Endothelial cell of umbilical vein (primary cell): ENCODE measurements around the gene RSPO3. TPM values are rescaled to one million over a fixed set of nuclear protein-coding genes. Genes with fewer than 3 reads are reported as not detected.

Experiments used
- BruUV-seq: library from RNA; stranded (reverse); fragments of 400-500 nt; replicated peaks from 2 replicates; lab custom pipeline; 2021; lab: Mats Ljungman, UMichigan
- CTCF ChIA-PET: fragments of 300-600, 350-600 bp; sonication (Branson Sonifier 250); formaldehyde crosslinking; loops from one replicate; lab custom pipeline; 2021; ENCODE audit warnings: antibody characterized with exemption, inconsistent platforms; lab: Charles Lee
- POLR2A ChIA-PET: fragments of 300-600, 350-600 bp; sonication (Branson Sonifier 250); formaldehyde crosslinking; loops from one replicate; lab custom pipeline; 2021; ENCODE audit warnings: antibody characterized with exemption, inconsistent platforms; lab: Charles Lee
- DNase-seq: peaks from one replicate; pipeline ENCODE4 v3.0.0-alpha.2; 2011; ENCODE audit warnings: low read depth, low spot score
- FAIRE-seq: peaks from 2 replicates; lab custom pipeline; 2011; peaks lifted over from hg19 to GRCh38; lab: Jason Lieb, UNC
- H2AFZ ChIP-seq: 2 replicates; pipeline ENCODE4 v1.6.0; 2012; ENCODE audit warnings: low read depth, low read length, control low read depth, inconsistent platforms
- H3K27ac ChIP-seq: 2 replicates; pipeline ENCODE4 v1.5.1; 2011; ENCODE audit warnings: low read depth, mild to moderate bottlenecking, control low read depth, low read length, moderate library complexity; ENCODE audit not compliant: insufficient read depth
- H3K27me3 ChIP-seq, 2 experiments: 2 replicates each; pipeline versions ENCODE4 v1.6.0 to v1.6.1; 2011; ENCODE audit warnings: low read length in 2 of 2, mixed read lengths in 1 of 2; ENCODE audit not compliant: control insufficient read depth in 2 of 2, insufficient read depth in 2 of 2
- H3K36me3 ChIP-seq, 2 experiments: 2 replicates in 1 of 2; 3 replicates in 1 of 2; pipeline ENCODE4 v1.5.1; 2011; ENCODE audit warnings: low read length in 2 of 2, mild to moderate bottlenecking in 1 of 2, moderate library complexity in 1 of 2; ENCODE audit not compliant: control insufficient read depth in 2 of 2, insufficient read depth in 2 of 2; ENCODE audit errors: extremely low read depth in 1 of 2
- H3K4me1 ChIP-seq: 3 replicates; pipeline ENCODE4 v1.5.1; 2011; ENCODE audit warnings: mild to moderate bottlenecking, low read length; ENCODE audit not compliant: control insufficient read depth, insufficient read depth; ENCODE audit errors: extremely low read depth
- H3K4me2 ChIP-seq: 2 replicates; pipeline ENCODE4 v1.6.1; 2011; ENCODE audit warnings: low read length, control low read depth, mixed read lengths; ENCODE audit not compliant: insufficient read depth
- H3K4me3 ChIP-seq, 3 experiments: fragments of 200-600 bp in 1 of 3; sonication (generic), shearing (Covaris generic) in 1 of 3; replicated peaks in 1 of 3; 2 replicates each; pipeline ENCODE4 v1.5.1; 2011 to 2016; ENCODE audit warnings: control low read depth in 3 of 3, low read length in 3 of 3, mild to moderate bottlenecking in 2 of 3, inconsistent platforms in 1 of 3, low read depth in 1 of 3, moderate library complexity in 1 of 3; ENCODE audit not compliant: insufficient read depth in 1 of 3
- H3K79me2 ChIP-seq: 2 replicates; pipeline ENCODE4 v1.6.0; 2012; ENCODE audit warnings: low read length, inconsistent platforms; ENCODE audit not compliant: control insufficient read depth, insufficient read depth
- H3K9ac ChIP-seq: replicated peaks from 2 replicates; pipeline ENCODE3; 2011; ENCODE audit warnings: low read length, control low read depth; ENCODE audit not compliant: insufficient read depth; ENCODE audit errors: extremely low read depth
- H3K9me1 ChIP-seq: replicated peaks from 3 replicates; pipeline ENCODE4 v1.6.0; 2011; ENCODE audit warnings: mild to moderate bottlenecking, low read length; ENCODE audit not compliant: control insufficient read depth, insufficient read depth; ENCODE audit errors: extremely low read depth
- H3K9me3 ChIP-seq: replicated peaks from 2 replicates; pipeline ENCODE4 v1.5.1; 2012; ENCODE audit warnings: low read length, inconsistent platforms; ENCODE audit not compliant: control insufficient read depth, insufficient read depth
- H4K20me1 ChIP-seq: replicated peaks from 2 replicates; pipeline ENCODE3; 2011; ENCODE audit warnings: mild to moderate bottlenecking, low read length; ENCODE audit not compliant: control insufficient read depth, insufficient read depth; ENCODE audit errors: extremely low read depth
- CTCF ChIP-seq, 2 donors: IDR thresholded peaks; 1 replicate in 1 of 2; 2 replicates in 1 of 2; pipeline ENCODE4 v1.5.1; 2011; ENCODE audit warnings: low read length in 2 of 2, mild to moderate bottlenecking in 2 of 2, moderate library complexity in 2 of 2, control low read depth in 1 of 2, inconsistent platforms in 1 of 2, low read depth in 1 of 2; ENCODE audit not compliant: insufficient read depth in 1 of 2; ENCODE audit errors: extremely low read depth in 1 of 2
- EZH2 ChIP-seq: IDR thresholded peaks from 2 replicates; pipeline ENCODE4 v1.6.1; 2012; ENCODE audit warnings: borderline replicate concordance, low read depth, mild to moderate bottlenecking, moderate library complexity, low read length, inconsistent platforms; ENCODE audit not compliant: severe bottlenecking
- FOS ChIP-seq: IDR thresholded peaks from 2 replicates; pipeline ENCODE4 v1.6.1; 2011; ENCODE audit warnings: mild to moderate bottlenecking, low read length, moderate library complexity, borderline replicate concordance; ENCODE audit not compliant: insufficient read depth
- GATA2 ChIP-seq: IDR thresholded peaks from 2 replicates; pipeline ENCODE4 v1.7.0; 2011; ENCODE audit warnings: low read depth, mild to moderate bottlenecking, moderate library complexity, mixed read lengths, low read length; ENCODE audit not compliant: insufficient read length, insufficient read depth
- JUN ChIP-seq: IDR thresholded peaks from 2 replicates; pipeline ENCODE4 v1.6.1; 2011; ENCODE audit warnings: borderline replicate concordance, low read depth; ENCODE audit not compliant: insufficient read length, insufficient read depth
- MYC ChIP-seq: IDR thresholded peaks from one replicate; pipeline ENCODE4 v1.6.1; 2011; ENCODE audit warnings: mild to moderate bottlenecking, low read depth, low read length
- POLR2A ChIP-seq: IDR thresholded peaks from 2 replicates; pipeline ENCODE4 v1.6.1; 2012; ENCODE audit warnings: low read depth, mild to moderate bottlenecking, control low read depth, low read length
- POLR2AphosphoS5 ChIP-seq: IDR thresholded peaks from 2 replicates; pipeline ENCODE4 v1.6.1; 2012; ENCODE audit warnings: low read depth, mild to moderate bottlenecking, control low read depth, low read length, moderate library complexity; ENCODE audit not compliant: insufficient read depth
- dilution Hi-C: fragments of 300-500 bp; cut with MboI; formaldehyde crosslinking; loops from one replicate; pipeline ENCODE4 v1.15.0; 2019; ENCODE audit warnings: low sequenced_read_pairs; ENCODE audit not compliant: extremely low pct_ligation_motif_present
- intact Hi-C: fragments of 100-400 bp; cut with micrococcal nuclease; formaldehyde crosslinking; loops from one replicate; pipeline ENCODE4 v1.10.0; 2022
- polyA plus RNA-seq, 4 experiments: library from polyadenylated mRNA; depleted of rRNA in 3 of 4; stranded (reverse) in 3 of 4; unstranded in 1 of 4; fragments of >200 nt; gene quantifications; 2 replicates each; pipeline versions ENCODE4 v1.2.1 to v1.2.3, GENCODE V29; 2011 to 2012; ENCODE audit warnings: missing spikeins in 1 of 4
- total RNA-seq: library from RNA; stranded (reverse); gene quantifications from 2 replicates; pipeline ENCODE4 v1.2.3, GENCODE V29; 2021
- TF ChIP-seq, protein P1 (sequence below): IDR thresholded peaks from 2 replicates; pipeline ENCODE4 v1.6.1; 2011; ENCODE audit not compliant: insufficient read depth, insufficient read length

RSPO3 gene
- total and polyA plus RNA-seq, 2 donors (not counting 3 experiments of a cell fraction or from before 2014, with no cell fraction given): 1.8 to 11.1 TPM

DNA sequence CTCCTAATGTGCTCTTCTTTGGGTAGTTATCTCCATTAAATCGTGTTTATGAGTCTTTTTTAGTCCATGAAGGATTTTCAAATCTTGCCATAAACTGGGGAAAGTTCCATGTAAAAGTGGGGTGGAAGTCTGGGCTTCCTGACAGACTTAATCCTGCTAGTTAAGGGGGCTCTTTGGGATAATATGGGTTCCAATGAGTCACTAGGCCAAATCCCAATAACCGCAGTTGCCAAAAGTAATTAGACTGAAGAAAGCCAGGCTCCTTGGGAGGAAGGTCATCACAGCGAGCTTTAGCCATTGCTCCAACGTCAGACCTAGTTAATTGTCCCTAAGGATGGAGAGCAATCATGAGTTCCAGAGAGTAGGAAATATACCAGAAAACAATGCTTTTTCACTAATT, 10.8 kb downstream of the RSPO3 start:
- POLR2A ChIA-PET: no interaction called here
- no peak overlapping the region for H3K27ac ChIP-seq
- no TSS peak for BruUV-seq
- no peak for FAIRE-seq
- DNase-seq: no peak
- H3K36me3 ChIP-seq: no peaks in the 10 kb centered on the region
- dilution Hi-C loops: no loop called here
- H3K9me3 ChIP-seq: no peaks in the 10 kb centered on the region
- H3K4me3 ChIP-seq: no peak overlapping the region
- no peaks in the 10 kb centered on the region for H3K79me2 ChIP-seq
- TF ChIP-seq FOS: no peak
- no peak for TF ChIP-seq JUN
- no peak for TF ChIP-seq EZH2
- TF ChIP-seq GATA2: no peak
- TF ChIP-seq CTCF (IDR thresholded peaks at IDR 0.05; ENCODE audit: extremely low read depth in 1 of 2, insufficient read depth in 1 of 2, low read depth in 1 of 2, low read length in 2 of 2): no peak
- no peak for TF ChIP-seq POLR2AphosphoS5
- TF ChIP-seq MYC: no peak
- TF ChIP-seq POLR2A: no peak
- TF ChIP-seq, protein P1, sequence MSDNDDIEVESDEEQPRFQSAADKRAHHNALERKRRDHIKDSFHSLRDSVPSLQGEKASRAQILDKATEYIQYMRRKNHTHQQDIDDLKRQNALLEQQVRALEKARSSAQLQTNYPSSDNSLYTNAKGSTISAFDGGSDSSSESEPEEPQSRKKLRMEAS: no peak
- CTCF ChIA-PET: interaction anchor here (1.0 to 2.7 kb wide), 2 partner anchors 61 to 137 kb away, joined by 4 to 17 read pairs; partner anchors contain the start of gene RNF146
- H4K20me1 ChIP-seq: no peaks in the 10 kb centered on the region
- no peak overlapping the region for H3K4me2 ChIP-seq
- no peak overlapping the region for H2AFZ ChIP-seq
- no peaks in the 10 kb centered on the region for H3K9me1 ChIP-seq
- H3K4me1 ChIP-seq: peaks cover 14% of the 10 kb centered on the region
- H3K9ac ChIP-seq: no peak overlapping the region
- no peaks in the 10 kb centered on the region for H3K27me3 ChIP-seq
- intact Hi-C loops: no loop called here
